Activated naive CD8-positive, alpha-beta T cell treated with anti-CD3 and anti-CD28 coated beads, Interleukin-2, amount 10 ng/mL, durations not matched to agents 7 days and 5 days (primary cell): ENCODE data around the gene VGLL3. TPM values are rescaled to one million over a fixed set of nuclear protein-coding genes. Genes with fewer than 3 reads are reported as not detected.

Experiments
- ATAC-seq: fragments of 150-1000 bp; cut with Tn5 transposase; one replicate; pipeline ENCODE4 v1.10.0; 2021; ENCODE audit warnings: low read depth, moderate library complexity
- POLR2A ChIA-PET: fragments of 350-600 bp; sonication (Branson Sonifier 250); formaldehyde crosslinking; loops from one replicate; lab custom pipeline; 2021; ENCODE audit warnings: antibody characterized with exemption; lab: Charles Lee
- DNase-seq: peaks from one replicate; pipeline ENCODE4 v3.0.0; 2021
- H3K27ac Mint-ChIP-seq: one replicate; pipeline ENCODE4 v1.8.0; 2022; ENCODE audit warnings: mild to moderate bottlenecking, mixed read lengths
- H3K27me3 Mint-ChIP-seq: one replicate; pipeline ENCODE4 v1.8.0; 2022; ENCODE audit warnings: mild to moderate bottlenecking, moderate library complexity, mixed read lengths
- H3K36me3 Mint-ChIP-seq: one replicate; pipeline ENCODE4 v1.8.0; 2021; ENCODE audit warnings: mild to moderate bottlenecking, mixed read lengths
- H3K4me1 Mint-ChIP-seq: one replicate; pipeline ENCODE4 v1.8.0; 2021; ENCODE audit warnings: mixed read lengths
- H3K4me3 Mint-ChIP-seq: one replicate; pipeline ENCODE4 v1.8.0; 2022; ENCODE audit warnings: mild to moderate bottlenecking, moderate library complexity, mixed read lengths
- H3K9me3 Mint-ChIP-seq: one replicate; pipeline ENCODE4 v1.8.0; 2021; ENCODE audit warnings: mixed read lengths
- total RNA-seq, 2 experiments: library from RNA; stranded (reverse); gene quantifications; one replicate each; pipeline ENCODE4 v1.2.3, GENCODE V29; 2021

The VGLL3 gene
- total RNA-seq, 2 experiments from 2014 or later, result not detected

- no peaks in the 10 kb centered on the region for H3K4me1 Mint-ChIP-seq
- ATAC-seq (no peak), DNase-seq (no peak)
- H3K4me3 Mint-ChIP-seq, result no peak overlapping the region
- no peaks in the 10 kb centered on the region for H3K36me3 Mint-ChIP-seq
- no peaks in the 10 kb centered on the region for H3K27me3 Mint-ChIP-seq
- POLR2A ChIA-PET, result no interaction called here
- no peaks in the 10 kb centered on the region for H3K9me3 Mint-ChIP-seq
- H3K27ac Mint-ChIP-seq, result no peak overlapping the region
Observed at GRCh38 chr3:86954747-86955146, 36.2 kb downstream of the VGLL3 start.

- Mint-ChIP-seq H3K36me3 (no peaks in the 10 kb centered on the region), H3K27ac (no peak overlapping the region), H3K4me3 (no peak overlapping the region), H3K27me3 (no peaks in the 10 kb centered on the region), H3K9me3 (no peaks in the 10 kb centered on the region), H3K4me1 (no peaks in the 10 kb centered on the region)
- no peak for ATAC-seq
- no peak for DNase-seq
- POLR2A ChIA-PET, result no interaction called here
Observed at GRCh38 chr3:86954226-86954625, 36.7 kb downstream of the VGLL3 start.

GRCh38 chr3:86951322-86951721 lies 39.6 kb downstream of the VGLL3 start:
- H3K4me3 Mint-ChIP-seq, result no peak overlapping the region
- POLR2A ChIA-PET, result no interaction called here
- no peak overlapping the region for H3K27ac Mint-ChIP-seq
- no peaks in the 10 kb centered on the region for H3K4me1 Mint-ChIP-seq
- DNase-seq, result no peak
- H3K36me3 Mint-ChIP-seq, result no peaks in the 10 kb centered on the region
- no peaks in the 10 kb centered on the region for H3K9me3 Mint-ChIP-seq
- no peak for ATAC-seq
- H3K27me3 Mint-ChIP-seq, result no peaks in the 10 kb centered on the region

GRCh38 chr3:86950717-86951116 lies 40.2 kb downstream of the VGLL3 start:
- Mint-ChIP-seq H3K36me3 (no peaks in the 10 kb centered on the region), H3K4me1 (no peaks in the 10 kb centered on the region), H3K27me3 (no peaks in the 10 kb centered on the region), H3K4me3 (no peak overlapping the region), H3K9me3 (no peaks in the 10 kb centered on the region), H3K27ac (no peak overlapping the region)
- DNase-seq (no peak), ATAC-seq (no peak)
- POLR2A ChIA-PET, result no interaction called here

- H3K36me3 Mint-ChIP-seq, result no peaks in the 10 kb centered on the region
- ATAC-seq (no peak), DNase-seq (no peak)
- no peaks in the 10 kb centered on the region for H3K4me1 Mint-ChIP-seq
- no peak overlapping the region for H3K27ac Mint-ChIP-seq
- H3K27me3 Mint-ChIP-seq, result no peaks in the 10 kb centered on the region
- no peaks in the 10 kb centered on the region for H3K9me3 Mint-ChIP-seq
- POLR2A ChIA-PET, result no interaction called here
- no peak overlapping the region for H3K4me3 Mint-ChIP-seq
Observed at GRCh38 chr3:86949850-86950249, 41.1 kb downstream of the VGLL3 start.

- POLR2A ChIA-PET, result no interaction called here
- ATAC-seq, result no peak
- no peaks in the 10 kb centered on the region for H3K36me3 Mint-ChIP-seq
- no peaks in the 10 kb centered on the region for H3K4me1 Mint-ChIP-seq
- H3K4me3 Mint-ChIP-seq, result no peak overlapping the region
- DNase-seq, result no peak
- H3K9me3 Mint-ChIP-seq, result no peaks in the 10 kb centered on the region
- H3K27me3 Mint-ChIP-seq, result no peaks in the 10 kb centered on the region
- H3K27ac Mint-ChIP-seq, result no peak overlapping the region
Observed at GRCh38 chr3:86948822-86949221, 42.1 kb downstream of the VGLL3 start.

GRCh38 chr3:86942206-86942605 lies 48.7 kb downstream of the VGLL3 start:
- Mint-ChIP-seq H3K4me1 (no peaks in the 10 kb centered on the region), H3K9me3 (no peaks in the 10 kb centered on the region), H3K27me3 (no peaks in the 10 kb centered on the region), H3K27ac (no peak overlapping the region), H3K36me3 (no peaks in the 10 kb centered on the region), H3K4me3 (no peak overlapping the region)
- POLR2A ChIA-PET, result no interaction called here
- DNase-seq (no peak), ATAC-seq (no peak)

GRCh38 chr3:86938416-86939105 lies 52.4 kb downstream of the VGLL3 start:
- H3K36me3 Mint-ChIP-seq, result no peaks in the 10 kb centered on the region
- no peaks in the 10 kb centered on the region for H3K9me3 Mint-ChIP-seq
- no peaks in the 10 kb centered on the region for H3K27me3 Mint-ChIP-seq
- H3K4me3 Mint-ChIP-seq, result no peak overlapping the region
- ATAC-seq, result no peak
- no peaks in the 10 kb centered on the region for H3K4me1 Mint-ChIP-seq
- no peak overlapping the region for H3K27ac Mint-ChIP-seq
- POLR2A ChIA-PET, result no interaction called here
- no peak for DNase-seq

- H3K36me3 Mint-ChIP-seq, result no peaks in the 10 kb centered on the region
- DNase-seq, result no peak
- no peak overlapping the region for H3K27ac Mint-ChIP-seq
- no peaks in the 10 kb centered on the region for H3K4me1 Mint-ChIP-seq
- no peak for ATAC-seq
- H3K9me3 Mint-ChIP-seq, result no peaks in the 10 kb centered on the region
- H3K4me3 Mint-ChIP-seq, result no peak overlapping the region
- POLR2A ChIA-PET, result no interaction called here
- H3K27me3 Mint-ChIP-seq, result no peaks in the 10 kb centered on the region
Observed at GRCh38 chr3:86937306-86937791, 53.6 kb downstream of the VGLL3 start.

- H3K27me3 Mint-ChIP-seq, result no peaks in the 10 kb centered on the region
- no peak overlapping the region for H3K4me3 Mint-ChIP-seq
- ATAC-seq (no peak), DNase-seq (no peak)
- POLR2A ChIA-PET, result no interaction called here
- H3K4me1 Mint-ChIP-seq, result no peaks in the 10 kb centered on the region
- no peaks in the 10 kb centered on the region for H3K9me3 Mint-ChIP-seq
- no peaks in the 10 kb centered on the region for H3K36me3 Mint-ChIP-seq
- H3K27ac Mint-ChIP-seq, result no peak overlapping the region
Observed at GRCh38 chr3:86934851-86935250, 56.1 kb downstream of the VGLL3 start.

- DNase-seq (no peak), ATAC-seq (no peak)
- no peak overlapping the region for H3K27ac Mint-ChIP-seq
- H3K36me3 Mint-ChIP-seq, result no peaks in the 10 kb centered on the region
- H3K4me3 Mint-ChIP-seq, result no peak overlapping the region
- POLR2A ChIA-PET, result no interaction called here
- H3K9me3 Mint-ChIP-seq, result no peaks in the 10 kb centered on the region
- no peaks in the 10 kb centered on the region for H3K4me1 Mint-ChIP-seq
- no peaks in the 10 kb centered on the region for H3K27me3 Mint-ChIP-seq
Observed at GRCh38 chr3:86930831-86931230, 60.1 kb downstream of the VGLL3 start.

GRCh38 chr3:86930181-86930580 lies 60.8 kb downstream of the VGLL3 start:
- POLR2A ChIA-PET, result no interaction called here
- no peak for ATAC-seq
- no peak for DNase-seq
- no peaks in the 10 kb centered on the region for H3K36me3 Mint-ChIP-seq
- H3K27ac Mint-ChIP-seq, result no peak overlapping the region
- no peaks in the 10 kb centered on the region for H3K27me3 Mint-ChIP-seq
- H3K9me3 Mint-ChIP-seq, result no peaks in the 10 kb centered on the region
- no peak overlapping the region for H3K4me3 Mint-ChIP-seq
- no peaks in the 10 kb centered on the region for H3K4me1 Mint-ChIP-seq

- H3K27me3 Mint-ChIP-seq, result no peaks in the 10 kb centered on the region
- H3K36me3 Mint-ChIP-seq, result no peaks in the 10 kb centered on the region
- DNase-seq, result no peak
- no peaks in the 10 kb centered on the region for H3K9me3 Mint-ChIP-seq
- no peak for ATAC-seq
- no peak overlapping the region for H3K4me3 Mint-ChIP-seq
- POLR2A ChIA-PET, result no interaction called here
- H3K27ac Mint-ChIP-seq, result no peak overlapping the region
- H3K4me1 Mint-ChIP-seq, result no peaks in the 10 kb centered on the region
Observed at GRCh38 chr3:86929046-86929445, 61.9 kb downstream of the VGLL3 start.

- Mint-ChIP-seq H3K27ac (no peak overlapping the region), H3K4me1 (no peaks in the 10 kb centered on the region), H3K27me3 (no peaks in the 10 kb centered on the region), H3K9me3 (no peaks in the 10 kb centered on the region), H3K4me3 (no peak overlapping the region), H3K36me3 (no peaks in the 10 kb centered on the region)
- DNase-seq, result no peak
- no peak for ATAC-seq
- POLR2A ChIA-PET, result no interaction called here
Observed at GRCh38 chr3:86923071-86923491, 67.9 kb downstream of the VGLL3 start.
